ENCODE data around the gene LTBP3. TPM values are rescaled to one million over a fixed set of nuclear protein-coding genes. Genes with fewer than 3 reads are reported as not detected.
A peak's percentile ranks its signal among the peaks of the same experiment; 100 is the strongest.

LTBP3 gene
- total RNA-seq = 10 to 100 TPM; 85.6 to 96.2 TPM
- long read RNA-seq, transcript LTBP3-221 (17 exons, 3,327 nt) = major isoform, 15 of 129 reads
- long read RNA-seq, partial matches to known transcripts = 103 of 129 reads
- long read RNA-seq, other reads (novel, unspliced or antisense) = 8 of 129 reads

DNA sequence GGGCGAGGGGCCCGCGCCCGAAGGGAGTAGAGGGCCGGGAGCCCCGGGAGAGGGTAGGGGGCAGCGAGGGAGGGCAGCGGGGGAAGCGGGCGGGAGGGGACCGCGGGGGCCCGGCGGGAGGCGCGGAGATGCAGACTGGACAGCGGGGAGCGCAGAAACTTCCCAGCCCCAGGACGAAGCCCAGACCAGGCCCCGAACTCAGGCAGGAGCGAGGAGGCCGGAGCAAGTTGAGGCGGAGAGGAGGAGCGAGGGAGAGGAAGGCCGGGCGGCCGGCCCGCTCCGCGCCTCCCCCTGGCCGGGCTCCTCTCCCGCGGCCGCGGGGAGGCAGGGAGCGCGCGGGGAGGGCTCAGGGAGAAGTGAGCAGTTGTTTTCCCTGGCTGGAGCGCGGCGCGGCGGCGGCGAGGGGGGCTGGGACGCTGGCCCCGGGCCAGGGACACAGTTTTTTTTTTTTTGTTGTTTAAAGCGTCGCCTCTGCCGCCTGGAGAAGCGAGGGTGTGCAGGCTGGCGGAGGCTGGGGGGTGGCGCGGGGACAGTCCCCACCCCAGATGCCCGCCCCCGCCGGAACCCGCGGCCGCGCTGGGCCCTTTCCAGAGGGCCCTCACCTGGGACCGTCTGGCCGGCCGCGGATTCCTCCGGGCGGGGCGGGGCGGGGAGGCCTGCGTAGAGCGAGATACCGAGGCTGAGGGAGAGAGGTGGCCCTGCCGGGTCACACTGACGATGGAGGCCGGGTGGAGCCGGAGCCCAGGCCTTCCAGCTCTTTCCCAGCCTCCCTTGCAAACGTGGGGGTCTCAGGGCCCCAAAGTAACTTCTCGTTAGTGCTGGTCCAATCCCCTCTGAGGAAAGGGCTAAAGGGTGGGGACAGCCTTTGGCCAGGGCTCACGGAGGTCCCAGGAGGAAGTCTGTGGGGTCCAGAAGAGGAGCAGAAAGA, at the start of gene LTBP3:
LTBP3 (minus strand) TSS at position 358 of the 928 bp plus-strand sequence. CDS start 400 bp downstream, outside the sequence.
- DNase-seq (peak; percentile 85), ATAC-seq (peak; percentile 84 to 89)
- intact Hi-C loops (cut with DNase I) = no loop called here

DNA sequence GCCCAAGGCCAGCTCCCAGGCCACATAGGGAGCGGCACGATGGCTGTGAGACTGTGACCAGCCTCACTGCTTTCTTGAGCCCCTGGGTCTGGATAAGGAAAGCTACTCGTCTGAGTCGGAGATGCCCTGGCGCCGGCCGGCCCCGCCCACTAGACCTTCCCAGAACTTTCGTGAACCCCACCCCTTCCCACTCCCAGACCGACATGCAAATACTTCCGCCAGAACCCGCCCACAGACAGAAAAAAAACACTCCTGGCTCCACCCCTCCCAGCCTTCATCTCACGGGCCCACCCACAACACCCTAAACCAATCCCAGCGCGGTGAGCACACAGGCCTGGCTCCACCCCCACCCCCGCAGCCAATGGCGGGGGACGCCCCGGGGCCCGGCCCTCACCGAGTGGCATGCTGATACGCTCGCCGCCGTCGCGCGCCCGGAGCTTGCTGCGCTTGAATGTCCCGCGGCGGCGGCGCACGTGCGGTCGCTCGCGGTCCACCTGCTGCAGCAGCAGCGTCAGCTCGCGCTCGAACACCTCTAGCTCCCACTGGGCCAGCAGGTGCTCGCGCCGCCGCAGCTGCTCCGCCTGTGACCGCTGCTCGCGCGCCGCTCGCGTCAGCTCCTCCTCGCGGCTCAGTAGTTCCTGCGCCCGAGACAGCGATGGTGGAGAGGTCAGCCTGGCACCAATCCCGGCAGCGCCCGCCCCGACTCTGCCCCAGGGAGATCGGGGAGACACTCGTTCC, 48.9 kb upstream of the LTBP3 start:
- DNase-seq (peak; percentile 95), ATAC-seq (peak; percentile 97 to 98)
- intact Hi-C loops (cut with DNase I) = no loop called here

DNA sequence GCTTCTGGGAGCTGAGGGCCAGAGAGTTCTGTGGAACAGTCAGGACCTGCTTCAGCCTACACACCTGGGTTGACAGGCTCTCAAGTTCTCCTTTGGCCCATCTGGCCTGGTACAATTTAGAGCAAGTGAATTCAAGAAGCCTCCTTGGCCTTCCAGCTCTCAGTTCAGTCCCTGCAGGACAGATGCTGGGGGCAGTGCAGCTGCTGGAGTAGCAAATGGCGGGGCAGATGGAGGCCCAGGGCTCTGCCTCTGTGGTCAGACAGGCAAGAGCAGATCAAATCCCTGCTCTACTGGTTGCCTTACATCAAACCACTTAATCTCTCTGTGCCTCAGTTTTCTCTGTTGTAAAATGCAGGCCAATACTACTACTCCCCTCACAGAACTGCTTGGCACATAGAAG, 46.1 kb upstream of the LTBP3 start:
- ATAC-seq = no peak
- DNase-seq = no peak
- intact Hi-C loops (cut with DNase I) = no loop called here

DNA sequence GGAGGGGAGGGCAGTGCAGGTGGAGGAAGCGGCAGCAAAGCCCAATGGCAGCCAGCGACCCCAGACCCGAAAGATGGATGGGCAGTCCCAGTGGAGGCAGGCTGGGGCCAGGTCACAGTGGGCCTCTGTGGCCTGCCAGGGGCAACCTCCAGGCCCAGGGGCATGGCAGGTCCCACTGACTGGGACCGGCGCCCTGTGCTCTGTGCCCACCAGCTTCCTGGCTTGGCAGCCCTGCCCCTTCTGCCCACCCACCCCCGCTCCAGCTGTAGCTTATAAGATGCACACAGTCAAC, 41.7 kb upstream of the LTBP3 start:
- no peak for ATAC-seq
- DNase-seq = no peak
- intact Hi-C loops (cut with DNase I) = loop anchor here in 1 of 2 donors (10.0 kb wide), 1 partner anchor 55 kb away; no protein-coding TSS in a partner anchor

DNA sequence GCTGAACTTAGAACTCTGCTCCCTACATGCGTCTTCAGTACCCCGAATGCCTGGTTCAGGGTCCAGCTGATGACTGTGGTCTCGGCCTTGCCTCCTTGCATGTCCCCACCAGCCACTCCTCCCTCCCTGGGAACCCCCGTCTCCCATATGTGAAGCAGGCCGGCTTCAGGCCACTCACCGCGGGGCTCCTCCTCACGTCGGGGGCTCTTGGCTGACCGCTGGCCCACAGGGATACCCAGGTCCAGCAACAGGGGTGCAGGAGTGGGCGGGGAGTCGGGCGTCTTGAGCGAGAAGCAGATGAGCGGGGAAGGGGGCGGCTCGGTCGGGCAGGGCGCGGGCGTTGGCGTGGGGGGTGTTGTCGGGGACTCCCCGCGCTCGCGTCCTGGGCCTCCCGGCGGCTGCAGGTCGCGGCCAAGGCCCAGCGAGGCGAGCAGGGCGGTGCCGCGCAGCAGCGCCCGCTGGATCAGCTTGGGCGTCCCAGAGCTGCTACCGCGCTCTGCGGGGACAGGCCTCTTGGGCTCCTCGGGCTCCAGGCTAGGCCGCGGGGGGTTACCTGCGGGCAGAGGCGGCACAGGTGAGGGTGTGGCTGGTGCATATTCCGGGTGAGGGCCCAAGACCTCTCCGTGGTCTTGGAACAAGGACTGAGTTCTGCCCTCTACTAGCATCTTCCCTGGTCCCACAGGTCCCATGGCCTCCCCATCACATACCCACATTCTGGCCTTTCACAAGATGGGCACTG, 41.2 kb upstream of the LTBP3 start:
- DNase-seq (no peak), ATAC-seq (no peak)
- intact Hi-C loops (cut with DNase I) = loop anchor here in 1 of 2 donors (10.0 kb wide), 1 partner anchor 55 kb away; no protein-coding TSS in a partner anchor

DNA sequence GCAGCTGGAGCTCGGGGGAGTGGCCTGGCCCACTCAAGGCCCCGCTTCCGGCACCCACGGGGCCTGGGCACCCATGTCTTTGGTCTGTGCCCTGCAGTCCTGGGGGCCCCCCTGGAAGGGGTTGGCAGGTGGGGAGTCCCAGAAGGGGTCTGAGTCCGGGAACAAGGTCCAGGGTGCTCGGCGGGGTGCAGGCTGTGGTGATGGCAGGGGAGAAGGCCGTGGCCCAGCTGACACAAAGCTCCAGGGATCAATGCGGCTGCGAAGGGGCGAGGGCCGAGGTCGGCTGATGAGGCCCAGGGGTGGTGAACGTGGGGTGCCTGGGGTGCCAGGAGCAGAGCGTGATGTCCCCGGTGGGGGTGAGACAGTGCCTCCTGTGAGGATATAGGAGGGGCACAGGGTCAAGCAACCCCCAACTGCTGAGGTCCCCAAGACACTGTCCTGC, 40.1 kb upstream of the LTBP3 start:
- intact Hi-C loops (cut with DNase I) = loop anchor here in 1 of 2 donors (10.0 kb wide), 1 partner anchor 53 kb away; no protein-coding TSS in a partner anchor
- ATAC-seq = no peak
- DNase-seq = no peak

DNA sequence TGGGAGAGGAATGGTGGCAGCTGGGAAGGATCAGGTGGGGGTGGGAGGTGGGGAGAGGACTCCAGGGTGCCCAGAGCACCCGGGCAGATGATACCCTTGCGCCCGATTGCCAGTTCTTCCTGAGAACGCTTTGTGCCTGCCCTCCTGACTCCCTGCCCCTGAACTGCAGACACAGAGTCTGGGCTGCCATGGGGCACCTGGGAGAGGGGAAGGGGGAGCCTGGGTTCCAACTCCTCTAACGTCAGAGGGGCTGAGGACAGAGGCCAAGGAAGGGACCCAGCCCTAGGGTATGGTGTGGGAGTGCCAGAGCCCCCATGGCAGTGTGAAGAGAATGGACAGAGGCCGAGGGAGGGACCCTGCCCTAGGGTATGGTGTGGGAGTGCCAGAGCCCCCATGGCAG, 38.4 kb upstream of the LTBP3 start:
- no peak for ATAC-seq
- intact Hi-C loops (cut with DNase I) = loop anchor here in 1 of 2 donors (10.0 kb wide), 1 partner anchor 52 kb away; no protein-coding TSS in a partner anchor
- DNase-seq = no peak

DNA sequence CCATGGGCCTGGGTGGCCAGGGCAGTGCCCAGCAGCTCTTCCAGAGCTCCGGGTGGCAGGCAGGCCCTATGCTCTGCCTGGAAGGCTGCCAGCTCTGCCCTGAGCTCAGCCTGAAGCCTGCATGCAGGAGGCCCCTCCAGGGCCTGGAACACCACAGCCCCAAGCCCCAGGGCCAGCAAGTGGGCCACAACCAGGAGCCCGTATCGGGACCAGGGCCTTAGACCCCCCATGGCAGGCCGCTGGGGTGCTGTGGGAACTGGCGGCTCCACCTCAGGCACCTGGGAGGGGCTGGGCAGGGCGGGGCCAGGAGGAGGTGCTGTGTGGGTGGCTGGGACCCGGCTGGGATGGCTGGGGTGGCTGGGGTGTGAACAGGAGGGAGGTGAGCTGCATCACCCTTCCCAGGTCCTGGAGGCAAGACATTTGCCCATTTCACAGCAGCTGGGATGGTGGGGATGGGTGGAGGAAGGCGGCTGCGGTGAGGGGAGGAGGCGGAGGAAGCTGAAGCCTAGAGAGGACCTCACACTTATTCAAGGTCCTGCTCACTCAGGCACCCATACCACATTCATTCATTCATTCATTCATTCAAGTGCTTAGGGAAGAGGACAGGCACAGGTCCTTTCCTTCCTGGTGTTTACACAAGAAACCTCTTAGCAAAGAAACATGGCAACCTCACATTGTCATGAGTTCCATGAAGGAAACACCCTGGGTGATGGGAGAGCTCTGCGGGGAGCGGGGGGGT, 37.6 kb upstream of the LTBP3 start, which contains the start of gene KCNK7:
KCNK7 (minus strand) TSS at position 258 of the 739 bp plus-strand sequence; CDS start at position 230, 28 bp downstream.
- ATAC-seq = no peak
- intact Hi-C loops (cut with DNase I) = loop anchor here in 1 of 2 donors (10.0 kb wide), 1 partner anchor 51 kb away; no protein-coding TSS in a partner anchor

DNA sequence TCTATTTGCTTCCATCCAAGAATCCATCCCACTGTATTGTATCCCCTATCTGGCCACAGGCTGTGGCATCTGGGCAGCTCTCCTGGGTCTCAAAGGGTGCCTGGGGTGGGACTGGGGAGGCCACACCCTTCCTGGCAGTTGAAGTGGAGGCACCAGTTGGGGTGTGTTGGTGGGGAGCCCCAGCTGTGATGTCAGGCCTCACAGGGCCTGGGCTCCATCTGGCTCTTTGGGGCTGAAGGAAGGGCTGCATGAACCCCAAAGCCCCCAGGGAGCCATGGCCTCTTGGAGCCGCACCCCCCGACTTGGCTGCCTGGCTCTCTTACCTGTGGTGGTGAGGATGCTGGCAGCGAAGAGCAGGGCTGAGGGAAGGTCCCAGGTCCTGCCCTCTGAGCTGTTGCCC, 37.0 kb upstream of the LTBP3 start:
- DNase-seq = no peak
- ATAC-seq = no peak
- intact Hi-C loops (cut with DNase I) = loop anchor here in 1 of 2 donors (10.0 kb wide), 1 partner anchor 50 kb away; no protein-coding TSS in a partner anchor

More for the DNA sequence above, 37.6 kb upstream of the LTBP3 start, which contains the start of gene KCNK7:
- DNase-seq = no peak

DNA sequence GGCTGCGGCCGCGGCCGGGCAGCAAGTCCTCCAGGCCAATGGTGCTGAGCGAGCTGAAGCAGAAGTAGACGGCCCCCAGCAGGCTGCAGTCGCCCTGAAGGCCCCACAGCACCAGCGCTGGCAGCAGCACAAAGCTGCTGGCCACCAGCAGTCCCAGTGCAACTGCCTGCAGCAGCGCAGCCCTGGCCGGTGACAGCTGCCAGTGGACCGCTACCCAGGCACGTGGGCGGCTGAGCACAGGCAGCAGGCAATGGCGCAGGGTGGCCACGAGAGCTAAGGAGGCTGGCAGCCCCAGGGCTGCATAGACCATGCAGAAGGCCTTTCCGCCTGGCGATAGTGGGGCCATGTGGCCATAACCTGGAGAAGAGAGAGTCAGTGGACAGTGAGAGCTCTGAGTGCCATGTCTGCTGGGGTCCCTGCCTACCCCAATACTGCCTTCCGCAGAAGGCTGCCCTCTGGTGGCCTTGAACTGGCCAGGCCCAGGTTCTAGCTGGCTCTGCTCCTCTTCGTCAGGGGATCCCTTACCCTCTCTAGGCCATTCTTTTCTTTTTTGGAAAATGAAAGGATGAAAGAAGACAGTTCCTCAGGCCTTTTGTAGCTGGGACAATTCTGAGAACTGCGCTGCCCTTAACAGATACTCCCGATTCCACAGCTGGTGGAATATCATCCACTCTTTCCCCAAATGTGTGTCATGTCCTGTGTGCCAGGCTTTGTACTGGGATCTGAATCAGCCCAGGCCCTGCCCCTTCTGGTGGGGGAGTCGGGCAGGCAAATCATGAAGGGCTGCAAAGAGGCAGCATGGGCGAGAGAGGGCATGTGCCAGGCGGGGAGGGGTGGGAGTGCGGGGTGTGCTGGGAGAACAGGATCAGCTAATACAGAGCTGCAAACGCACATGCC, 35.6 kb upstream of the LTBP3 start:
- no peak for DNase-seq
- ATAC-seq = peak; percentile 19 to 53
- intact Hi-C loops (cut with DNase I) = loop anchor here in 1 of 2 donors (10.0 kb wide), 1 partner anchor 49 kb away; no protein-coding TSS in a partner anchor

DNA sequence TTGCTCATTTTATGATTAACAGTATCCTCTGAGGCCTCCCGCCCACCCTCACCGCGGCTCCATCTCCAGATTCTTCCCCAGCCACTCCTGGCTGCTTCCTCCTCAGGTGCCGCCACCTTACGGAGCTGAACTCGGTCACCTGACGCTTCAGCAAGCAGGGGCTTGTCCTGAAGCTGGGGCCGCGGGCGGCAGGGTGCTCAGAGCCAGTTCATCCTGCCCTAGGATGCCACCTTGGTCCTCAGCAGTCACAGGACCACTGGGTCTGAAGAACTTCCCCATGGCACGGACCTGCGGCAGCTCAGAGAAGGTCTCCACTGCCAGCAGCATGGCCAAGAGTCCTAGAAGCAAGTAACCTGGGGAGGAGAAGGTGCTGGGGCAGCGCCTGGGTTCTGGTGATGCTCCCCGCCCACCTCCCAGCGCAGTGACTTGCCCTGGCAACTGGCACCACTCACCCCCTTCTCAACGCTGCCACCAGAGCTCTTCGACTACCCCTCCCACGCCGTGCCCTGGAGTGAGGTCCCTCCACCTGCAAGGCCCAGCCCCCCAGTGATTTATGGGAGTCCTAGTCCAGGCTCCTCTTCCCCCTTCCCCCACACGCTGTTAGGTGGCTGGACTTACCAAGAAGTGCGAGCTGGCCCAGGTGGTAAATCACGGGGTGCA, 34.8 kb upstream of the LTBP3 start:
- ATAC-seq = no peak
- DNase-seq = no peak
- intact Hi-C loops (cut with DNase I) = loop anchor here in 1 of 2 donors (10.0 kb wide), 1 partner anchor 48 kb away; no protein-coding TSS in a partner anchor

DNA sequence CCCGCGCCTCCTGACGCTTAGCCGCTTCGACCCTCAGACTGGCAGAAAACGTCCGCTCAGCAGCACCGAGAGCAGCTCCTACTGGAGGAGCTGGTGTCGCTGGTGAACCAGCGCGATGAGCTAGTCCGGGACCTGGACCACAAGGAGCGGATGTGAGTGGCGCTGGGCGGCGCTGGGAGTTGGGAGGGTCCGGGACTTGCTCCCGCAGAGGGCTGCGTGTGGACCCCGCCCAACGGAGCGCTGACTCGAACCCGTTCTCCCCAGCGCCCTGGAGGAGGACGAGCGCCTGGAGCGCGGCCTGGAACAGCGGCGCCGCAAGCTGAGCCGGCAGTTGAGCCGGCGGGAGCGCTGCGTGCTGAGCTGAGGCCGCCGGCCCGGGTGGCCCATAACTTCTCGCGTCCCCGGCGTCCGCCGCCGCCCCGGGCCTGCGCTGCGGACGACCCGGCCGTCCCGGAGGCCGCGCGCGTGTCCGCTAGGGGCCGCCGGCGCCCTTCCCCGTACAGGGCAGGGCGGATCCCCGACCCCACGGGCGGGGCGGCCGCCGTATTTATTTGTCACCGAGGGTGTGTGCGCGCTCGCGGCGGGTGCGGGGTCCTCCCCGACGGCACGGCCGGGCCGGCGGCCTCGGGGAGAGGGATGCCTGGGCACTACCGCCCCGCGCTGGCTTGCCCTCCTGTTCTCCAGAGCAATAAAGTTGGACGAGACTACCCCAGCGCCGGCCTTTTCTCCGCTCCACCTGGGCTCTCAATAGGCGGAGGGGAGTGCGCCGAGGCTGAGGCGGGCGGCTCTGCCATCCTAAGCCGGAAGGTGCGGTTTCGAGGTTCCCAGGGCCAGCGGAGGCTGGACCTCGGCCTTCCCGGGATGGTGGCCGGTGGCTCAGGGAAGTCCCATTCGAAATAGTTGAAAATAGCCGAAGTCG, 34.0 kb upstream of the LTBP3 start:
- ATAC-seq (peak; percentile 16 to 25), DNase-seq (peak; percentile 77)

DNA sequence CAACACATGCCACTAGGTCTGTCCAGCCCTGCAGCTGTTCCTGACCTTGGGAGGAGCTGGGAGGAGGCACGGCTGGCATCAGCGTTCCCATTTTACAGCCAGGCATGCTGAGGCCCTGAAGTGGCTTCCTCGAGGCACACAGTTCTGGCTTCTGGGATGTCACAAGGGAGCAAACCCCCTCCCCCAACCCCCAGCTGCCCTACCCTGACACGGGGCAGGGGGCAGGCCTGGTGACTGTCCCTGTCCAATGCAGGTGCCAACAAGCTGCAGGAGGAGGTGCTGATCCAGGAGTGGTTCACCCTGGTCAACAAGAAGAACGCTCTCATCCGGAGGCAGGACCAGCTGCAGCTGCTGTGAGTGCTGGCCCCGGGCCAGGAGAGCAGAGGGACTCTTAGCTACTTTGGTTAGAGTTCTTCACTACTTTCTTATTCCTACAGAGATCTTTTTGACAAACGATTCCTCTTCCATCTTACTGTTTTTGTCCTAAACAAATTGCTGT, 32.1 kb upstream of the LTBP3 start:
- intact Hi-C loops (cut with DNase I) = loop anchor here in 1 of 2 donors (10.0 kb wide), 1 partner anchor 45 kb away; no protein-coding TSS in a partner anchor
- DNase-seq = no peak
- ATAC-seq = no peak

More for the DNA sequence above, 34.0 kb upstream of the LTBP3 start:
- intact Hi-C loops (cut with DNase I) = loop anchor here in 1 of 2 donors (10.0 kb wide), 1 partner anchor 47 kb away; no protein-coding TSS in a partner anchor

DNA sequence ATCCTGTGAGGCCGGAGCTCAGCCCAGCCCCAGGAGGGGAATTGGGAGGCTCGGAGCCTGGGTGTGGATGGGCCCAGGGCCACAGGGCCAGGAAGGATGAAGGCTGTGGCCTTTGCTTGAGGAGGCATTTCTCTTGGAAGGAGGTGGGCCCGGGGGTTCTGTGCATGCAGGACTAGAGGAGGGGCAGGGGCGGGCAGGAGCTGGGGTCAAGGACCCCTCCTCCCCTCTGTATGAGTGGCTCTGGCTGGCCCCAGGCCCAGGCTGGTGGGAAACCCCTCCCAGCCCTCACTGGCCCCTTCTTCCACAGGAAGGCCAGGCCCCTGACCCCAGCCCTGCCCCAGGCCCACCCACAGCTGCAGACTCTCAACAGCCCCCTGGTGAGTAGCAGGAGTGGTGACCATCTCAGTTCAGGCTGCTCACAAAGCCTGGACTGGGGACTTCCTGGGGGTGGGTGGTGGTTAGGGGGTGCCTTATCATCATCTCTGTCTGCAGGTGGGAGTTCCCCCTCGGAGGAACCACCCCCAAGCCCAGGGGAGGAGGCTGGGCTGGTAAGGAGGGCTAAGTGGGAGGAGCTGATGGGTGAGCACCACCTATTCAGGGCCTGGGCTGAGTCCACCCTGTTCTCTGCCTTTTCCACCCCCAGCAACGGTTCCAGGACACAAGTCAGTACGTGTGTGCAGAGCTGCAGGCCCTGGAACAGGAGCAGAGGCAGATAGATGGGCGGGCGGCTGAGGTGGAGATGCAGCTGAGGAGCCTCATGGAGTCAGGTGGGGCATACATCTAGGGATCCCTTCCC, 31.5 kb upstream of the LTBP3 start:
- intact Hi-C loops (cut with DNase I) = loop anchor here (2.0 to 10.0 kb wide), 2 partner anchors 45 to 49 kb away; no protein-coding TSS in a partner anchor
- ATAC-seq = no peak
- DNase-seq = no peak
